Measurements from ENCODE around the gene AUTS2.

The AUTS2 gene

DNA sequence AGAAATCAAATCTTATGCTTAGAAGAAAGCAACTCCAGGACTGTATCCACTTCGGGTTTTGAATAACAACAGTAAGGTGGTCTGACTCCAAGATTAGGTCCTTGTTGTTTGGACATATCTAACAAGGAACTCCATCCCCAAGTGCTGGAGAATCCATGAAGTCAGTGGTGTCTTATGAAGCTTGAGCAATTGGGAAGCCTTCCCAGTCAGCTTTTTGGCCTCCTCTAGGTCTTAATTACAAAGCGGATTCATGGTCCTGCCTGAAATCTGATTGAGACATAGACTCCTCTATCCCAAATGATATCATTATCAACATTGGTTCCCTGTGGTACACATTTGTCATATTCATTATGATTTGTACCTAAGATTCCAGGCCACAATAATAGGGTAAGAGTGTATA, 642.6 kb downstream of the AUTS2 start:
- TF ChIP-seq, protein P1, sequence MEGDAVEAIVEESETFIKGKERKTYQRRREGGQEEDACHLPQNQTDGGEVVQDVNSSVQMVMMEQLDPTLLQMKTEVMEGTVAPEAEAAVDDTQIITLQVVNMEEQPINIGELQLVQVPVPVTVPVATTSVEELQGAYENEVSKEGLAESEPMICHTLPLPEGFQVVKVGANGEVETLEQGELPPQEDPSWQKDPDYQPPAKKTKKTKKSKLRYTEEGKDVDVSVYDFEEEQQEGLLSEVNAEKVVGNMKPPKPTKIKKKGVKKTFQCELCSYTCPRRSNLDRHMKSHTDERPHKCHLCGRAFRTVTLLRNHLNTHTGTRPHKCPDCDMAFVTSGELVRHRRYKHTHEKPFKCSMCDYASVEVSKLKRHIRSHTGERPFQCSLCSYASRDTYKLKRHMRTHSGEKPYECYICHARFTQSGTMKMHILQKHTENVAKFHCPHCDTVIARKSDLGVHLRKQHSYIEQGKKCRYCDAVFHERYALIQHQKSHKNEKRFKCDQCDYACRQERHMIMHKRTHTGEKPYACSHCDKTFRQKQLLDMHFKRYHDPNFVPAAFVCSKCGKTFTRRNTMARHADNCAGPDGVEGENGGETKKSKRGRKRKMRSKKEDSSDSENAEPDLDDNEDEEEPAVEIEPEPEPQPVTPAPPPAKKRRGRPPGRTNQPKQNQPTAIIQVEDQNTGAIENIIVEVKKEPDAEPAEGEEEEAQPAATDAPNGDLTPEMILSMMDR (IDR thresholded peaks at IDR 0.05; ENCODE audit: low read depth, low read length, missing control alignments) = no peak
- H3K4me3 ChIP-seq (replicated peaks; ENCODE audit: low read depth, low read length) = no peak overlapping the region
- no peak for DNase-seq (ENCODE audit: extremely low read depth, low read depth)

DNA sequence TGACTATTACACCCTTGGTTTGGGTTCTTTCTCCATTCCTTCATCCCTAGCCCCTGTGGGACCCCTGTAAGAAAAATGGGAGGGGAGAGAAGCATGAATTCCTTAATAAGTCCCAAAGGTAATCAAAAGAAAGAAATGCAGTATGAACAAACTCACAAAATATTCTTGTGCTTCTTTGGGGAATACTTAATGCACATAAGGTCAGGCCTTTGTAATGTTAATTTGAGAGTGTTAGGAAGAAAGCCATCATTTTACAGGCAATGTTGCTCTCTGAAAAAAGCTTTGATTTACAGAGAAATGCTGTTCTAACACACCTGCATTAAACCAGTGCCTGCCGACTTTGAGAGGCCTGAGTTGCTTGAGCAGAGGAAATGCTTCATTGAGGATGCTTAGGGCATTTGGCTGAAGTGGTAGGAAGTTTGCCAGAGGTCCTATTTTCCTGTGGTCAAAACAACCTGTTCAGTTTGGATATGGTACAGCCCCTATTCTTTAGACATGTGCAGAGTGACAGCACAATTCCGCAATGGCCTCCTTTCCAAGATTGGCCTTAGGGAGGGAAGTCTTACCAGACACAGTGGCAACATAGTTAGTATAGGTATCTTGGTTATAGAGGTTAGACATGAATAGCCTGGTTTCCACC, 643.4 kb downstream of the AUTS2 start:
- TF ChIP-seq, protein P1 (IDR thresholded peaks at IDR 0.05; ENCODE audit: low read depth, low read length, missing control alignments) = no peak
- H3K4me3 ChIP-seq (replicated peaks; ENCODE audit: low read depth, low read length) = no peak overlapping the region
- no peak for DNase-seq (ENCODE audit: extremely low read depth, low read depth)

- TF ChIP-seq, protein P1 (IDR thresholded peaks at IDR 0.05; ENCODE audit: low read depth, low read length, missing control alignments) = no peak
- no peak for DNase-seq (ENCODE audit: extremely low read depth, low read depth)
- no peak overlapping the region for H3K4me3 ChIP-seq (replicated peaks; ENCODE audit: low read depth, low read length)
Measured at GRCh38 chr7:70242826-70243225, 644.6 kb downstream of the AUTS2 start.

DNA sequence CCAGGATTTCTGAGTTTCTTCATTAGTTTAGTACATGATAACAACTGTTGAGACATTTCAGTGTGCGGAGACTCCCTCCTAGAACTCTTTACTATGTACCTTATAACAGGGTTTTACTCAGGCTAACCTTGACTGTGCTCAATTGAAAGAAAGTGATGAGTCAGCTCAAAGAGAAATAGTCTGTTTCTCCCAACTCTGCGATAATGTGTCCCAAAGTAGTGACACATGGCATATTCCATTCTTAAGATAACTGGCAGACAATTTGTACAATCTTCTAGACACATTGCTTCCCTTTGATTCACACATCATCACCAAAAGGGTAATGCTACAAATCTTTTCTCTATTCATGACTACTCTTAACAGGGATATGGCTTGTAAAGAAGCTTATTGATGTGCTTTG, 645.2 kb downstream of the AUTS2 start:
- no peak overlapping the region for H3K4me3 ChIP-seq (replicated peaks; ENCODE audit: low read depth, low read length)
- no peak for DNase-seq (ENCODE audit: extremely low read depth, low read depth)

DNA sequence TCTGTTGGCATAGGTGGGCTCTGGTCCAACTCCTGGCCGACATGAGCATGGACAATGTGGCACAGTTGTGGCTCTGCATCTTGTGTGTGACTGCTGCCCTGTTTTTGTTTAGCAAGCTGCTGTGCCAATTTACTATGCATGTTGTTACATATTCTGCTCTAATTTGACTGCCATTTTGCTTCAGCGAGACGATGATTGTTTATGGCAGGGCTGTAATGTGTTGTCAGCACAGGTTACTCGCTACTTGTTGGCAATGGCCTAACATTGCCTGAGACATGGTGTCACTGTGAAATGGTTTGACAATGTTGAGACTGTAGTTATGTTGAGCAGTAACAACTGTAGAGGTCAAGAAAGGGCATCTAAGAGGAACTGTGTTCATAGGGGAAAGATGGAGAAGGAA, 659.6 kb downstream of the AUTS2 start:
- H3K4me3 ChIP-seq (replicated peaks; ENCODE audit: low read depth, low read length) = no peak overlapping the region
- TF ChIP-seq, protein P1 (IDR thresholded peaks at IDR 0.05; ENCODE audit: low read depth, low read length, missing control alignments) = no peak
- no peak for DNase-seq (ENCODE audit: extremely low read depth, low read depth)

More for the DNA sequence above, 645.2 kb downstream of the AUTS2 start:
- TF ChIP-seq, protein P1 (IDR thresholded peaks at IDR 0.05; ENCODE audit: low read depth, low read length, missing control alignments) = no peak

DNA sequence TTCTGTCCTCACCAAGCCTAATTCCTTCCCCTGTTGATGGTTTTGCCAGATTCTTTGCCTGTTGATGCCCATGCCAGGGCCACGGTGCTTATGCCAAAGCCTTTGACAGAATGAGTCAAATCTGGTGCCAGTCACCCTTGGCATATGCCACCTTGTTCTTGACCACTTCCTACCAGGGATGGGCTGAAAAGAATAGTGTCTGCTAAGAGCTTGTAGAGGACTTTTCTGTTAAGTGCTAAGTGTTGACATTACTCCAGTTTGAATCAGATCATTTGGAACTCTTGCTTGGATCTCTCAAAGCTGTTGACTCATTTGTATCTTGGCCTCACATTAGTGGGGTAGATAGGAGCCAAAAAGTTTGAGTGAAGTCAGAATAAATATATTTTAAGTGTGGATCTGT, 661.2 kb downstream of the AUTS2 start:
- no peak overlapping the region for H3K4me3 ChIP-seq (replicated peaks; ENCODE audit: low read depth, low read length)
- TF ChIP-seq, protein P1 (IDR thresholded peaks at IDR 0.05; ENCODE audit: low read depth, low read length, missing control alignments) = no peak
- no peak for DNase-seq (ENCODE audit: extremely low read depth, low read depth)

Data from HFF-Myc (cell line).